Measurements from ENCODE around the gene RUNX2.

GRCh38 chr6:45445749-45446549 is 117.8 kb downstream of the RUNX2 start:
- TF ChIP-seq, protein P1, sequence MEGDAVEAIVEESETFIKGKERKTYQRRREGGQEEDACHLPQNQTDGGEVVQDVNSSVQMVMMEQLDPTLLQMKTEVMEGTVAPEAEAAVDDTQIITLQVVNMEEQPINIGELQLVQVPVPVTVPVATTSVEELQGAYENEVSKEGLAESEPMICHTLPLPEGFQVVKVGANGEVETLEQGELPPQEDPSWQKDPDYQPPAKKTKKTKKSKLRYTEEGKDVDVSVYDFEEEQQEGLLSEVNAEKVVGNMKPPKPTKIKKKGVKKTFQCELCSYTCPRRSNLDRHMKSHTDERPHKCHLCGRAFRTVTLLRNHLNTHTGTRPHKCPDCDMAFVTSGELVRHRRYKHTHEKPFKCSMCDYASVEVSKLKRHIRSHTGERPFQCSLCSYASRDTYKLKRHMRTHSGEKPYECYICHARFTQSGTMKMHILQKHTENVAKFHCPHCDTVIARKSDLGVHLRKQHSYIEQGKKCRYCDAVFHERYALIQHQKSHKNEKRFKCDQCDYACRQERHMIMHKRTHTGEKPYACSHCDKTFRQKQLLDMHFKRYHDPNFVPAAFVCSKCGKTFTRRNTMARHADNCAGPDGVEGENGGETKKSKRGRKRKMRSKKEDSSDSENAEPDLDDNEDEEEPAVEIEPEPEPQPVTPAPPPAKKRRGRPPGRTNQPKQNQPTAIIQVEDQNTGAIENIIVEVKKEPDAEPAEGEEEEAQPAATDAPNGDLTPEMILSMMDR (conservative IDR thresholded peaks at IDR 0.05), result no peak
- TF ChIP-seq ZFX (IDR thresholded peaks at IDR 0.05), result no peak

Data from C4-2B (cell line).